Stimulated activated CD8-positive, alpha-beta memory T cell treated with anti-CD3 and anti-CD28 coated beads, Interleukin-15, amount 100 ng/mL, for 24 hours (primary cell): Measurements from ENCODE around the gene CNTNAP5.

Experiments
- DNase-seq: peaks from one replicate; pipeline ENCODE4 v3.0.0-alpha.2; 2020; ENCODE audit warnings: low read depth

The CNTNAP5 gene

DNA sequence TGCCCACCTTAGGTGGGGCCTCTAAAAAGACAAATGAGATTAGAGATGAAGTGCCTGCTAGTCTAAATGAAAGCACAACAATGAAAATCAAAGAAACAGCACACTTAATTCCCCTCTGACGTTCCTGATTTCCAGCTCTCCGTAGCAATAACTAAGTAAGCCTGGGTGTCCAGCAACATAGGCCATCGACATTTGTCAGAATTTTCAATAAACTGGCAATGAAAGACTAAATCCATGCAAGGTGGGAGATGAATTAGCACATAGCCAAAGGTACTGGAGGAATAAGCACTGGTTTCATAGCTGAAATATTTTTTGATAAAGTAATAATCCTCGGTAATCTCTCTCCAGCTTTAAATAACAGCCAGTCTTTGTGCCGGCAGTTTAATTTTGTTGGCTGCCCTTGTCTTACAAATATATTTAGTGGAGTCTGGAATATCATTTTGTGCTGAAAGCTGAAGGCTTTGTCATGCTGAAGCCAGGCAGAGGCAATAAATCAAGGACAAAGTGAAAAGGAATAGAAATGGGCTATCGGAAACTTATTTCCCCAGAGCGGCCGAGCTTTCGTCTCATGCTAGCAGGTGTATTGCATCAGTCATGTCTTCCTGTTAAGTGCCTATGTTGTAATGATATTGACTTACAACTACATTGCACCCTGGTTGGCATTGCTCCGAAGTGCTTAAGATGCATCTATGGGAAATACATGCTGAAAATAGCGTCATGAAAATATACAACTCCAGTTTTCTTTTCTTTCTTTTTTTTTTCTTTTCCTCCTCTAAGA is 790.1 kb downstream of the CNTNAP5 start:
- DNase-seq = no peak

DNA sequence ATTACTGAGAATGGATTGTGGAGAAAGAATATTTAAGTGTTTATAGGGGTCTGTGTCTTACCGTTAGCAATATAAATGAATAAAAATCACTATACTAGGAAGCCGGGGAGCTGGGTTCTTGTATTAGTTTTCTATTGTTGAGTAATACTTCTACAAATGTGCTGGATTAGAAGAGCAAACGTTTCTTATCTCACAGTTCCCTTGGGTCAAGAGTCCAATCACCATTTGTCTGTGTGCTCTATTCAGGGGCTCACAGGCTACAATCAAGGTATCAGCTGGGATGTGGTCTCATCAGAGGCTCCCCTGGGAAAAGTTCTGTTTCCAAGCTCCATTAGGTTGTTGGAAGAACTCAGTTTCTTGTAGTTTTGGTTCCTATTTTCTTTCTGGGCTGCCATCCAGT is 790.9 kb downstream of the CNTNAP5 start:
- DNase-seq = no peak

DNA sequence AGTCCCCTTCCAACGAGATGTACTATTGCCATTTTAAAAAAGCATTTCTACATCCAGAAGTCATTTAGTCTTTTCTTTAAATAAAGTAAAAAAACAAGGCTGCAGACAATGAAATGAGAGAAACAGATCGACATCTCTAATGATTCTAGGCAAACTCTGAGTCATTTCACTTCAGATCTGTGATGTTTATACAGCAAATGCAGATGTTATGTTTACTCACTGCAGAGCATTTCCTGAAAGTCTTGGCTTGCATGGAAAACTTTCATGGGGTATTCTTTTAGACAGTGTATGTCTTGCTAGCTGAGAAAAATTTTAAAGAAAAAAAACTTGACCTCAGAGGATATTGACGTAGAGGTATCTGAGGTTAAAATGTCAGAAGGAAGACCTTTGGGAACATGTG is 797.4 kb downstream of the CNTNAP5 start:
- no peak for DNase-seq

DNA sequence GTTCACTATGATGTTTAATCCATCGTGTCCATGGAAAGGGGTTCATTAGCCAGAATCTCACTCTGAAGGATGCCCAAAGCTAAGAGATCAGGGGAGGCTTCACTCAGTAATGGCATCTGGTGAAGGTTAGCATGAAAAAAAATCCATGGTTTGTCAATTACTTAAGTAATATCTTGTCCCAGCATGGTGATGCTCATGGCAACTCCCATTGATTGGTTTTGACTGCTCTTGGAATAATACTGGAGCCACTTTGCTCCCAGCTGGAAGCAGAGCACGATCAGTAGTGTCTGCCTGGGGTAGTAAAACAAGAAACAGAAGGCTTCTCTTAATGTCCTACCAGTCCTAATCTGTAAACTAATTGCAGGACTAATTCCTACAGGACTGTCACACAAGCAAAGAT is 799.4 kb downstream of the CNTNAP5 start:
- no peak for DNase-seq

DNA sequence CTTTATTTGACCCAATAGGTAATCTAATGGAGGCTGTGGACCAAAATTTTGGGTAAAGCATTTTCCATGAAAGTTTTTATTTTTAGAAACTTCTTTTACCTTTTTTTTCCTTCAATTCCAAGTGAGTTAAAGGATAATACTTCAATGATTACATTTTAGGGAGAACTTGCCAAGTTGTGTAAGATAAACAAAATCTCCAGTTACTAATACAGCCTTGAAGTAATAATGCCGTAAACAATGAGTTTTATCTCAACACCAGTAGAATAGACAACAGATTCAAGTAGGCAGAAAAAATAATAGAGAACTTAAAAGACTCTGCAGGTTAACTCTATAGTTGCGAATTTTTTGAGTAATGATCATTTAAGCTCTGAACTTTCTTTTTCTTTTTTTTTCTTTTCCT is 807.4 kb downstream of the CNTNAP5 start:
- no peak for DNase-seq

DNA sequence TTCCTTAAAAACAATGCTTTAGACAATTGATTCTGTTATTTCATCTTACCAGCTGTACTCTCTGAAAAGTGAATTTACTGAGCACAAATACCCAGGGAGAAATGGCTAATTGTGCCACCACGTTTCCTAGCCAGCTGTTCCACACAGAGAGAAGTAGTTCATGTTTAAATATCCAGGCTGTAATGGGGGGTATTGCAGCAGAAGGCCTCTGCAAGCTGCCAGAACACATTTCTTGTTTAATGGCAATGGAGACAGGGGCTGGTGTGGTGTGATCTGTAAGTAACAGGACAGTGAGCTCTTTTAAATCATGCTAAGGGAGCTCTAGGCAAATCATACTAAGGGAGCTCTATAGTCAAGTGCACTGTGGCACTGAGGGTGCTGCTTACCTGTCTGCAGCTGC is 809.2 kb downstream of the CNTNAP5 start:
- DNase-seq = no peak

DNA sequence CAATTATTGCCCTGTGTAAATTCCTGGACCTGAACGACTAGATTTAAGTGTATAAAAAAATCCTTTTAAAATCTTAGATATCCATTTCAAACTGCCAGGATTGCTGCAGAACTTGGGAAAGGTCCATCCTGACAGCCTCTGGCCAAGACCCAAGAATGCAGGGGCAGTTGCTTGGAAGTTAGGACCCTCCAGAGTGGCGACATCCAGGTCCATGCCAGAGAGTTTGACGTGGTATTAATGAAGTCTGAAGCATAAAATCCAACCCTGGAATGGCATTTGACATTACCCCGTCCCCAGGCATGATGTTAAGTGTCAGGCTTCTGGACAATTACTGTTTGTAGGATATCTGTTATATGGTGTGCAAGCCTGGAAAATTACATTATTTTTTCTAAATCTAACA is 810.2 kb downstream of the CNTNAP5 start:
- no peak for DNase-seq

DNA sequence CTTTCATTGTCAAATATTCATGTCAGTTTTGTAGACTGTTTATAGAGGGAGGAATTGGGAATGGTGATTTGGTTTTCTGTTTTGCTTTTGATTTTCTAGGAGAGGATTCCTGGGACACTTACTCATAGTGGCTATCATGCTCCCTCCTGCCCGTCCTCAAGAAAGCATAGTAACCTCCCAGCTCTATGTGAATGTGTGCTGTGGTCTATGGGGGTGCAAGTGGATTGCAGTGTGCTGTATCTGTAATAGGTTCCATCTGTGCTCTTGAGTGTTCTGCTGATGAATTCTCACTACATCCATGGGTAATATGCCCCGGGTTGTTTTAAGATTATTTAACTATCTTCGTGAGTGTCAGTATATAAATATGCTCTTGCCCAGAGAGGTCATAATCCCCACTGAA is 811.3 kb downstream of the CNTNAP5 start:
- no peak for DNase-seq

DNA sequence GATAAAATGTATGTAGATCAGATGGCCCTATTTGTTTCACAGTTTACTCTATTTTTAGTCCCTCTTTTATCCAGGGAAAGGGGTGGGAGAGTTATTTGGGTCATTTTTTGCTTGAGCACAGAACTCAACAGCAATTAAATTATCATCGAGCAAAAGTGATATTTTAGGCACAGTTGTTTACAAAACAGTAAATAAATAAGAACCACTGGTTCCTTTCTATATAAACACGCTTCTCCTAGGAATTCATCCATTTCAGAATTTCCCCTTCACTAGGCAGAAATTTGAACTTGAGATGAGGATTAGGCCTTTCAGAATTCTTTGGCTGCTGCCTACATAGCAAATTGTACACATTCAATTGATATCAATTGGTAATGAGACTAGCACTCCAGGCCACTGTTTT is 812.4 kb downstream of the CNTNAP5 start:
- DNase-seq = no peak

DNA sequence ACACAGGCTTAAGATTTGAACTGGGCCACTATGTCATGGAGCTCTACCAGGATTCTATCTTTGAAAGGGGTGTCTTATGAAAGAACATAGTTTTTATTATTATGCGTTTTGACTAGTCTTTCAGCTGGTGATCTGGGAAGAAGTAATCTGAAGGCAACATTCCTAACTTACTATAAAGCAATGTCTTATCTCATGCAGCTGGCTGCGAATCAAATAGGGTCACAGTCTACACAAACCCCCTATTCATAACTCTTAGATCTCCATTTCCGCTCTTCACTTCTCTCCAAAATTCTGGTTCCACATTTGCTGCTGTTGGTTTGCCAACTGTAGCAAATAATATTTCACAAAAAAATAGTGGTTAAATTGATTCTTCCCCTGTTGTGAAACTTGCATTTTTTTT is 813.3 kb downstream of the CNTNAP5 start:
- no peak for DNase-seq

DNA sequence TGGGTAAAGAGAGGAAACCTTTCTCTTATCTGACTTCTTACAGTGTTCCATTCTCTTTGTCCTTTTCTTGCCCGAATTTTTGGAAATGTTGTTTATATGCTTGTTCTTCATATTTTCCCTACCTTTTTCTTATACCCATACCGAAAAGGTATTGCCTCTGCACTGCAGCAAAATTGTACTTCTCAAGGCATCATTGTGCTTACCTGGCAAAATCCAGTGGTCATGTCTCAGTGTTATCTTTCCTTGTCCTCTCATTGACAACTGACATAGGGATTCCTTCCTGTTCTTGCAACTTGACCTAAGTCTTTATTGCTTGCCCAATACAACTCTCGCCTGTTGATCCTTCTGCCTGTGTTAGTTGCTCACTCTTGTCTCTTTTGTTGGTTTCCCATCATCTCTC is 842.2 kb downstream of the CNTNAP5 start:
- no peak for DNase-seq

DNA sequence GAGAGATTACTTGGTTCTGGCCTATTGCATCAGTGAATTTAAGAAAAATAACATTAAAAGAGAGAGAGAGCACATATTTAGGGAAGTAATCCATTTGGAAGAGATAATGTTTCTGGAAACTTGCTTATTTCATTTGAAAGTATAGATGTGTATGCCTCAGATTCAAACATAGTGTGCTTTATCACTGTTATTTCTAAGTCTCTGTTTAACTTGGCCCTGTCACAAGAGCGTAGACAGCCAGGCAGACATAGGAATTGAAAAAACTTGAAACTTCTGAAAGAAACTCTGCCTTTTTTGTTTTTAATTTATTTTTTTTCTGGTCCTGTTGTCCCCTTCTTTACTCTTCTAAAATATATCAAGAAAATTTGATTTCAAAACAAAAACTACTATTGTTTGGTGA is 849.1 kb downstream of the CNTNAP5 start:
- DNase-seq = no peak

DNA sequence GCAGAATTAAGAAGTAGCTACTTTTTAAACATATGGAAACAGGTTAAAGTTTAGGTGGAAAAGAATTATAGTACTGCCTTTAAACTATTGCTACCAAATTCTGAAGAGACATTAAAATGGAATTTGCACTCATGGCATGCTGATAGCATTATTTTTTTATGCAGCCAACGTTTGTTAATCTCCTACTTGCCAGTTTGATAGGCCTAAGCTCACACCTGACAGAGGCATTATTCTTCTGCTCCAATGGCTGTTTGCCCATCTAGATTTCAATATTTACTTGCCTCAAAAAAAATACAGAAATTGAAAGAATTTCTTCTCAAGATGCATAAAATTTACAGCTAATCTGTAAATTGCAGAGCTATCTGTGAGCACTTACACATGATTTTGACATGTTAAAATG is 849.6 kb downstream of the CNTNAP5 start:
- no peak for DNase-seq

DNA sequence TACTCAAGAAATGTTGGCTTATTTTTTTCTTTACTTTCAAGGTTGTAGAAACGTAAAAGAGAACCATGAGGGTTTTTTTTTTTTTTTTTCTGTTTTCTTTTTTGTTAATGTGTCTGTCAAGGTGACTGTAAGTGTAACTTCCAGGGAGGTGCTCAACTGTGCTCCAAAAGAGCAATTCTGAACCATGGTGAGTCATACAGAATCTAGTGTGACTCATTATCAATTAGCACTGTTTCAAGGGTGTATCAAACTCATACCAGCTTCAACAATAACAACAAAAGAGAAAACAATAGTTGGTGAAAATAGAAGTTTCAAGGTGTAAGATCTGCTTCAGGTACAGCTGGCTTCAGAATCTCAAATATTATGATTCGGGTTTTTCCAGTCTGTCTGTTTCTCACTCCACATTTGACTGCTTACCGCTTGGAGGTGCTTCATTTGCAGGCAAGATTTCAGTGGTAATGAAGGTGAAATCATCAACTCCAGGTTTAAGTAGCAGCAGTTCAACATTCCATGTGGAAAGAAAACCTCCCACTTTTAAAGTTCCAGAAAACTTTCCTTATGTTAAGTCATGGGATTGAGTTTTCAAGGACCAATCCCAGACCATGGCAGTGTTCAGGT is 850.6 kb downstream of the CNTNAP5 start:
- DNase-seq = no peak

DNA sequence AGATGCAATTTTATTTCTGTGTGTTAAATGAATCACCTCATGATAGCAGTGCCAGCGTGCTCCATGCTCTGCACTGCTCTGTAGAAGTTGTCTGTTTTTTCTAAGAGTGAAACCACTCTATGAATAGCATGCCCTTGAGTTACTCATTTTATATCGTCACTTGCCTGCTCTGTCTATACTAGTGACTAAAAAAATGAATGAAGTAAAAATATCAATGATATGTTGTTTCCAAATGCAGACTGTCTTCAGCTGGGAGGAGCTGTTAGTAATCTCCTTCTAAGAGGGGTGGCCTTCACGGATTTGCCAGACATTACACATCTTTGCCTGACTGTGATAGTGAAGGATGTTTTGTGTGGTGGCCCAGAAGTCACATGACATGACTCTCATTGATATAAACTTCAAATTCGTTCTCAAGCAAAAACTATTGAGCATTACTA is 852.1 kb downstream of the CNTNAP5 start:
- DNase-seq = no peak

DNA sequence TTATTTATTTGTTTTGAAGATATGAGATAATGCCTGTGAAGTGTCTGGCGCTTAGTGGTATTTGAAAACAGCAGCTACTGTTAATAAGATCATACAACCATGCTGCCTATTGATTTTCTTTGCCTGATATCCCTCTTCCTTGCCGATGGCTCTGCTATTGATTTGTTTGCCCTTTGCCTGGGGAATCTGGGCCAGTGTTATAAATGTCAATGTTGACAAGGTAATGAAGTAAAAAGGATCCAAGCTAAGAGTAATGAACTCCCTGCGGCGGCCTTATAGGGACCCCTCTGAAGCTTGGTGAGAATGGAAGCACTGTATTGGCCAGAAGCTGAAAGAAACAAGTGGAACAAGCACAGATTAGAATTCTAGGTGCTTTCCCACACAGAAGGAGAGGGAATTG is 854.6 kb downstream of the CNTNAP5 start:
- no peak for DNase-seq

DNA sequence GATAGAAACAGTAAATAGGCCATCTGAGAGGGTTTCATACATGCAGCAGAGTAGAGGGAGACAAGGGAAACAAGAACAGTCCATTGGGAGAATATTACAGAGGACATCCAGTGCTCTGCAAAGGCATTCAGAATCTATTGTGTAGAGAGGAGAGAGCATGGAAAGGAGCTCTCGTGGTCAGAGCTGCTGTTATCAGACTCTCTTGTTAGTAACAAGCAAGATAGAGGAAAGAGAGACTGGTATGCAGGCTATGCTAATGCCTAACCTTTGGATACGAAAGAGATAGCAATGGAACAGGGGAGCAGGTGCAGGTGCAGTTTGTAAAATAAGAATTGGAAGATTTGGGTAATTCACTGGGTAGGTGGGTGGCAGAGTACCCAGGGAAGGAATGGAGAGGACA is 855.9 kb downstream of the CNTNAP5 start:
- DNase-seq = no peak

DNA sequence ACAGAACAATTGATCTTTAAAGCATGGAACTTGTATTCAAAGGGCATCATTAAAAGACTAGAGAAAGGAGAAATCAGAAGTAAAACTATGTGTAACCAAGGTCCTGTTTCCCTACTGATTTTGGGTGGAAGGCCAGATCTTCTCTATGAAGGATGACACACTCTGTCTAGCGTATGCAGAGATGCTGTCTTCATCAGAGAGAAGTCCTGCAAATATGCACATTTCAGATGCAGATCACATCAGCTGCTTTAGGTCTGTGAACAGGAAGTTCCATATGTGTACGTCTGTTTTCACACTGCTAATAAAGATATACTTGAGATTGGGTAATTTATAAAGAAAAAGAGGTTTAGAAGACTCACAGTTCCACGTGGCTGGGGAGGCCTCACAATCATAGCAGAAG is 857.3 kb downstream of the CNTNAP5 start:
- no peak for DNase-seq

DNA sequence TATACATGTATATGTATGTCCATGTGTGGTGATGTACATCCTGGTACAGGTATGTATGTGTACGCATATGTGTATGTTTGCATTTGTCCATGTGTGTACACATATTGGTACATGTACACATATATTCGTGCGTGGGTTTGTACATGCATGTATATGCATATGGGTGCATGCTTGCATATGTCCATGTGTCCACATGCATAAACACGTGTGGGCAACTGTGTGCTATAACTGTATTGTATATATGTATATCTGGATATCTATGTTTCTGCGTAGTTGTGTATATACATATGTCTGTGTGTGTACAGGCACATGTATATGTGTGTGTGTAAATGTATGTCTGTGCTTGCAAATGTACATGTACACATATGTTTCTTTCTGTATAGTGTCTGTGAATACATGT is 858.5 kb downstream of the CNTNAP5 start:
- DNase-seq = no peak

DNA sequence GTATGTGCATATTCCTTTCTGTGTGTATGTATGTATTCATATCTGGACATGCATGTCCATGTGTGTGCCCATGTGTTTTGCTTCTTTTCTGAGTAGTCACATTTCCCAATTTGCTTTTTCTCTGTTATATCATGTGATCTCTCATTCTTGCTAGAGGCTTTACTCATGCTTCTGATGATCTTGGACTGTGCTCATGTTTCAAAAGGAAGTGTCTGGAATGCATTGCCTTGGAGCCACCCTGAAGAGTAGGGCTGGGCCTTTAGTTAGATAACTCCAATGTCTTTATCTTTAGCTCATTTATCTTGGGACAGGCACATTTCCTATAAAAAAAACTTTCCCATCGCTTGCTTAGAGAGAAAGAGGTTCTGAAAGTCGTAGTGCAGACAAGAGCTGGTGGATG is 859.2 kb downstream of the CNTNAP5 start:
- DNase-seq = no peak

DNA sequence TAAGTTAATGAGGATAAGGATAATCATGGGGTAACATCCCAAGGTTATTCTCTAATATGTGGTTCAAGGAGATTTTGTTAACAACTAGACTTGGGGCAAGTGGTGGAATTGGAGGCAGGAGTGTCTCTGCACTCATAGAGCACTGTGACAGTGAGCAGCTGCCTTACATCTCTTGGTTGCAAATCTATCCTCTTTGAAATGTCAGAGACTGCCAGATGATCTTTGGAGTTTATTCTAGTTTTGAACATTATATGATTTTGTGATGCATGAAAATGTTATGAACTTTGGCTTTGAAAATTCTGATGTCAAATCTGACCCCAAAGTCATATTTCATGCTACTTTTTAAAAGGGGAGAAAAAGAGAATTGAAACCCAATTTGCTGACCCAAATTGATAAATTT is 861.1 kb downstream of the CNTNAP5 start:
- DNase-seq = no peak

DNA sequence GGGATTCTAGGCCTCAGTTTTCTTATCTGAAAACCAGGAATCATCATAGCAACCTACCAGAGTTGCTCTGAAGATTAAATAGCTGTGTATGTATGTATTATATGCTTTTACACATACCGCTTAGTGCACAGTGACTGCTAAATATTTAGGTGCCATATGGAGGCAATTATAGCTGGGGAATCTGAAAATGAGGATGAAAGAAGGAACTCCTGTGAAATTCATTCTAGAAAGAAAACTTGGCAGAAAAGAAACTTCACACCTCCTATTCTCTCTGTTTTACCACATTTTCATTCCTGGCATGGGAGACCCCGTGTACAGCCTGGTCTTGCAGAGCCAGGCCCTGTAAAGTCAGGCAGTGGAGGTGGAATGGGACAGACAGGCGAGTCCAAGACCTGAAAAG is 862.4 kb downstream of the CNTNAP5 start:
- no peak for DNase-seq

DNA sequence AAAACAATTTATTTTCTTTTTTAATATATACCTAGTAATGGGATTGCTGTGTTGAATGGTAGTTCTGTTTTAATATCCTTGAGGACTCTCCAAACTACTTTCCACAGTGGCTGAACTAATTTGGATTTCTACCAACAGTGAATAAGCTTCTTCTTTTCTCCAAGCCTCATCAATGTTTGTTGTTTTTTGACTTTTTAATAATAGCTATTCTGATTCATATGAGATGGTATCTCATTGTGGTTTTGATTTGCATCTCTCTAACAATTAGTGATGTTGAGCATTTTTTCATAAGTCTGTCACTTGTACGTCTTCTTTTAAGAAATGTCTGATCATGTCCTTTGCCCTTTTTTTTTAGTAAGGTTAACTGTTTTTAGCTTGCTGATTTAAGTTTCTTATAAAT is 863.3 kb downstream of the CNTNAP5 start:
- DNase-seq = no peak

DNA sequence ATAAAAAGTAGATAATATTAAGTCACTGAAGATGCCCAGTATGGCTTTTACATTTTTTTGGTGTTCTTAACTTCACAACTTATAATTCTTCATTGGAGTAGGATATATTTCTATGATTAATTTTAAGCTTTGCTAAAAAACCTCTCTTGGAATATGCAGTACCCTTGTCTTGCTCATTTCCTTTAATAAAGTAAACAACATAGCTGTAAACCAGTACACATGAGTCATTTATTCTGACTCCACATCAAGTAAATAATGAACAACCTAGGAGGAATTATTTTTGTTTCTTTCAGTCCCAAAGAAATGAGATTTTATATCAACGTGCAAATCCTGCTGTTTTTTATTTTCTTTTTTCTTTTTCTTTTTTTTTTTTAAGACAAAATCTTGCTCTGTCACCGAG is 869.1 kb downstream of the CNTNAP5 start:
- no peak for DNase-seq
